Neutrophil (primary cell): ENCODE measurements around the gene STK11.

Source experiments
- H3K27ac ChIP-seq: fragments of 200-600 bp; sonication (generic); 2 replicates; pipeline ENCODE4 v1.5.1; 2016; ENCODE audit warnings: mild to moderate bottlenecking, moderate library complexity
- H3K27me3 ChIP-seq: fragments of 200-600 bp; sonication (generic); 2 replicates; pipeline ENCODE4 v1.6.0; 2016; ENCODE audit warnings: mild to moderate bottlenecking
- H3K36me3 ChIP-seq: fragments of 200-600 bp; sonication (generic); 2 replicates; pipeline ENCODE4 v1.5.1; 2017
- H3K4me1 ChIP-seq, 2 experiments: fragments of 200-600 bp in 1 of 2; sonication (generic) in 1 of 2; 1 replicate in 1 of 2; 2 replicates in 1 of 2; pipeline versions ENCODE4 v1.5.1 to v1.6.1; 2013 to 2016; ENCODE audit warnings: low read depth in 1 of 2, low read length in 1 of 2, mild to moderate bottlenecking in 1 of 2, moderate library complexity in 1 of 2; ENCODE audit not compliant: control insufficient read depth in 1 of 2, insufficient read depth in 1 of 2
- H3K4me3 ChIP-seq, 2 experiments: fragments of 200-600 bp in 1 of 2; sonication (generic) in 1 of 2; 1 replicate in 1 of 2; 2 replicates in 1 of 2; pipeline ENCODE4 v1.5.1; 2013 to 2016; ENCODE audit warnings: low read depth in 1 of 2, low read length in 1 of 2, mild to moderate bottlenecking in 1 of 2, moderate library complexity in 1 of 2
- H3K9me3 ChIP-seq: fragments of 200-600 bp; sonication (generic); 2 replicates; pipeline ENCODE4 v1.5.1; 2016
- CTCF ChIP-seq: fragments of 200-600 bp; sonication (generic); IDR thresholded peaks from 2 replicates; pipeline ENCODE4 v1.5.1; 2016; ENCODE audit warnings: antibody characterized with exemption

The STK11 gene

GRCh38 chr19:1211494-1212234 is 6.1 kb downstream of the STK11 start:
- H3K36me3 ChIP-seq, result peaks cover 3% of the 10 kb centered on the region
- peak overlapping the region; percentile 34 to 47 for H3K4me3 ChIP-seq
- H3K27ac ChIP-seq, result peak overlapping the region; percentile 76
- H3K9me3 ChIP-seq, result no peaks in the 10 kb centered on the region
- no peak for TF ChIP-seq CTCF
- no peaks in the 10 kb centered on the region for H3K27me3 ChIP-seq
- peaks cover 57 to 59% of the 10 kb centered on the region in 2 experiments for H3K4me1 ChIP-seq

GRCh38 chr19:1213391-1214286 is 8.1 kb downstream of the STK11 start:
- H3K4me3 ChIP-seq, result peak overlapping the region in 1 of 2 experiments; percentile 14
- H3K9me3 ChIP-seq, result no peaks in the 10 kb centered on the region
- peak overlapping the region; percentile 76 for H3K27ac ChIP-seq
- no peaks in the 10 kb centered on the region for H3K27me3 ChIP-seq
- peaks cover 3% of the 10 kb centered on the region for H3K36me3 ChIP-seq
- H3K4me1 ChIP-seq, result peaks cover 39 to 40% of the 10 kb centered on the region in 2 experiments
- TF ChIP-seq CTCF, result no peak

DNA sequence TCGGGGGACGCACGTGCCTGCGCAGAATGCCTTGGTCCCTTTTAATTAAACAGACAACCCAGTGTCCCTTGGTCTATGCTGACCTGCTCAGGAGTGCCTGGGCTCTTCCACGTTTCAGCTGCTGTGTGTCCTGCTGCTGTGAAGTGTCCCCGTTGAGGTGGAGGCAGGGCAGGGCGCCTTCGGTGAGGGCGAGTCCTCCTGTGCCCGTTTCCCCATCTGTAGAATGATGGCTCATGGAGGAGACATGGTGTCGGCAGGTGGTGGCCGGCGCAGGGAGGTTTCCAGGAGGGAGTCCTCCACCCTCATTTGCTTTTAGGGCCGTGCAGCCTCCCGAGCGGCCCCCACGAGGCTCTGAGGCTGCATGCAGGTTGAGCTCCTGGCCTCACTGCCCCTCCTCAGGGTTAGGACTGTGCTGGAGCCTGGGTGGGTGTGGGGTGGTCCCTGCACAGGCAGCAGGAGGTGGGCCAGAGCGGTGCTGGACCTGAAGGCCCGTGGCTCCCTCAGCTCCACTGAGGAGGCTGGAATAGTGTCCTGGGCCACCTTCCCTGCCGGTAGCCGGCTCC is 8.8 kb downstream of the STK11 start:
- peaks cover 32 to 36% of the 10 kb centered on the region in 2 experiments for H3K4me1 ChIP-seq
- no peak overlapping the region for H3K4me3 ChIP-seq
- no peaks in the 10 kb centered on the region for H3K9me3 ChIP-seq
- H3K36me3 ChIP-seq, result peaks cover 3% of the 10 kb centered on the region
- TF ChIP-seq CTCF, result no peak
- no peaks in the 10 kb centered on the region for H3K27me3 ChIP-seq
- H3K27ac ChIP-seq, result peak overlapping the region; percentile 76

GRCh38 chr19:1214862-1215731 is 9.5 kb downstream of the STK11 start:
- peaks cover 8% of the 10 kb centered on the region for H3K36me3 ChIP-seq
- H3K9me3 ChIP-seq, result no peaks in the 10 kb centered on the region
- H3K4me1 ChIP-seq, result peaks cover 32% of the 10 kb centered on the region in 2 experiments
- no peak overlapping the region for H3K27ac ChIP-seq
- H3K27me3 ChIP-seq, result no peaks in the 10 kb centered on the region
- TF ChIP-seq CTCF, result no peak
- no peak overlapping the region for H3K4me3 ChIP-seq

DNA sequence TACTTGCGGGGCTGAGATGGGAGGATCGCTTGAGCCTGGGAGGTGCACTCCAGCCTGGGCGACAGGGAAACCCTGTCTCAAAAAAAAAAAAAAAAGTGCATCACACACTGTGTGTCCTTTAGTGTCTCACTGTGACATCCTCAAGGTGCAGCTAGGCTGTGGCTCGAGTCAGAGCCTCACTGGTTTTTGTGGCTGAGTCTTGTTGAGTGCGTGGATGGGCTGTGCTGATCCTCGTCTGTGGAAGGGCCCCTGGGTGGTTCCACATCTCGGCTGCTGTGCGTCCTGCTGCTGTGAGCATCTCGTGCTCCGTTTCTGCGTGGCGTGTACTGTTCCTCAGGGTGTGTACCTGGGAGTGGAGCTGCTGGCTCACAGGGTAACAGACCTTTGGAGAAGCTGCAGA is 11.2 kb downstream of the STK11 start:
- H3K4me3 ChIP-seq, result no peak overlapping the region

More for the DNA sequence above, 11.2 kb downstream of the STK11 start:
- Histone ChIP-seq H3K27me3 (no peaks in the 10 kb centered on the region), H3K36me3 (peaks cover 25% of the 10 kb centered on the region), H3K9me3 (no peaks in the 10 kb centered on the region), H3K27ac (no peak overlapping the region), H3K4me1 (peaks cover 20 to 23% of the 10 kb centered on the region in 2 experiments)
- TF ChIP-seq CTCF, result no peak
